Hematopoietic multipotent progenitor cell treated with erythropoietin and hydrocortisone succinate and interleukin-3 and kit ligand, for 15 days (in vitro differentiated cells): ENCODE results near the gene CTDP1.
"Not testable (repeated sequence)": the region's sequence is repeated elsewhere in the genome, so short reads cannot be mapped to it uniquely, and the experiment has no call there.

Experiments used
- DNase-seq: peaks from one replicate; pipeline ENCODE4 v3.0.0-alpha.2; 2015; ENCODE audit warnings: low spot score

Gene CTDP1

GRCh38 chr18:79702906-79703305 is 23.3 kb downstream of the CTDP1 start:
- DNase-seq: no peak

GRCh38 chr18:79704631-79705030 is 25.0 kb downstream of the CTDP1 start:
- no peak for DNase-seq

- DNase-seq: no peak
Measured at GRCh38 chr18:79705272-79705671, 25.7 kb downstream of the CTDP1 start.

DNA sequence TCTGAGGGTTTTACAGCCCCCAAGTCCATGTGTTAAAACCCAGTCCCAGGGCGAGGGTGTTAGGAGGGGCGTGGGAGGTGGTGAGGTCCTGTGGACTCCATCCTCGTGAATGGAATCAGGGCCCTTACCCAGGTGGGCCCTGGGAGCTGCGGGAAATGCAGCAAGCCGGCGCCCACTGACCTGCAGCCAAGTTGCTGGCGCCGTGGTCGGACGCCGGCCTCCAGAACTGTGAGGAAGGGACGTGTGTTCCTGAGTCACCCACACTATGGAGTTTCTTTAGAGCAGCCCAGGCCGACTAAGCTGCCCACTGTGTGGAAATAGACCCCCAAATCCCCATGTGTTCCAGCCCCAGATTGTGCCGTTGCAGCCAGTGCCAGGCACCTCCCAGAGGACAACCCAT is 26.4 kb downstream of the CTDP1 start:
- DNase-seq: no peak

GRCh38 chr18:79706658-79707057 is 27.1 kb downstream of the CTDP1 start:
- DNase-seq: no peak

- no peak for DNase-seq
Measured at GRCh38 chr18:79707239-79707638, 27.6 kb downstream of the CTDP1 start.

DNA sequence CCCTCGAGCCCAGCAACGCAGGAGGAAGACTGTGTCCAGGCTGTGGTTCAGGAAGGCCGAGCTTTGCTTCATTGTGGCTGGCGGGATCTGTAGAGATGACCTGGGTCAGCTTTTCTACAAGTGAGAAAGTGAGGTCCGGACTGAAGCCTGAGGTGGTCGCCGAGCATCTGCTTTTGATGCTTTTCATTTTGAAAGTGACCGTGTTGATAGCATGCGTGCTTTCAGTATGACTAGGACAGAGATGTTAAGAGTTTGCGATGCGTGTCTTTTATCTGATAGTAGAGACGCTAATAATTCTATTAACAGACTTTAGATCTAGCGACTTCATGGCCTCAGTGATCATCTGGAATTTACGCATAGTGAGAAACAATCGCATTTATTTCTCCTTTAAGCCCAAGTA is 28.1 kb downstream of the CTDP1 start:
- no peak for DNase-seq

DNA sequence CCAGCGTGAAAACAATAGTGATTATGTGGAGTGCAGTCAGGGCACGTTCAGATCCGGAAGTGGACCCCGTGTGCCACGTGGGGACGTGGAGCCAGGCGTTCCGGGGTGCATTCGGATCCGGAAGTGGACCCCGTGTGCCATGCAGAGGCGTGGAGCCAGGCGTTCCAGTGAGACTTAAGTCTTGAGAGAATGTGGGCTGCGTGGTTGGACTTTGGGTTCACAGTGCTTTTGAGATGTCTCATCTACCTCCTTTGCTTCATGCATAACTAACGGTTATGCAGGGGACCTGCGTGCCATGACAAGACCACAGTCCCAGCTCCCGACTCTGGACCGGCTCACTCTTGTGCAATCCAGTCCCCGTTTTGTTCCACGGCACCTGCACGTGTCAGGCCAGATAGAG is 28.8 kb downstream of the CTDP1 start:
- no peak for DNase-seq

DNA sequence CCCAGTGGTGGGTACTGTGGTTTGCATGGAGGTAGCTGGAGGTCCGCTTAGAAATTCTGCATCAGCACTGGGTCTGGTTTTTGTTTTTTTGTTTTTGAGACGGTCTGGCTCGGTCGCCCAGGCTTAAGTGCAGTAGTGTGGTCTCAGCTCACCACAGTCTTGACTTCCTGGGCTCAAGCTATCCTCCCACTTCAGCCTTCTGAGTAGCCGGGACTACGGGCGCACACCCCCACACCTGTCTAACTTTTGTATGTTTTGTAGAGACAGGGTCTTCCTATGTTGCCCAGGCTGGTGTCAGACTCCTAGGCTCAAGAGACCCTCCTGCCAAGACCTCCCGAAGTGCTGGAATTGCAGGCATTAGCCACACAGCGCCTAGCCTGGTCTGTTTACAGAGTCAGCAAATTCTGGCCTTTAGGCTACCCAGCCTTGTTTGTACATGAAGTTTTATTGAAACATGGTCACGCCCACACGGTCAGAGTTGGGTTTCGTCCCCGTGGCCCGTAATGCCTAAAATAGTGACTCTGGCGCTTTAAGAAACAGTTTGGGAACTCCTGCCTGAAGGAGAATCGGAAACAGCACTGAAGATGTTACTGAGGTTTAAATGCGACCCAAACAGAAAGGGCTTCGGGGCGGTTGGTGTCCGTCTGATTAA is 32.7 kb downstream of the CTDP1 start:
- DNase-seq: no peak

DNA sequence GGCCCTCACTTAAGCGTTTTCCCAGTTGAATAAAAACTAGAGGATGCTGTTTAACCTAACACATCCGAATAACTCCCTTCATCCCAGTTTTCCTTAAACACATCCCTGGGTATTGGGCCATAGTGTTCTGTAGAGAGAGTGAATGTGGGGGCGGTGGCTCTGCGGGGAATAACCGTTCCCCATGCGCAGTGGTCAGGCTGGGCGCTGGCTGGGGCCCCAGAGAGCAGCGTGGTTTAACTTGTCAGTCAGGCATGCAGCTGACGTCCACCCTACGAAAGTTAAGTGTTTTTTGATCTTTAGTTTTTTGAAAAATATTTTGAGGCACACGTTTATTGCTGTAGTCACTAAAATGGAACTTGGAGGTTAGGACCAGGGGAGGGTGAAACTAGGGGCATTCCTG is 33.7 kb downstream of the CTDP1 start:
- DNase-seq: no peak

DNA sequence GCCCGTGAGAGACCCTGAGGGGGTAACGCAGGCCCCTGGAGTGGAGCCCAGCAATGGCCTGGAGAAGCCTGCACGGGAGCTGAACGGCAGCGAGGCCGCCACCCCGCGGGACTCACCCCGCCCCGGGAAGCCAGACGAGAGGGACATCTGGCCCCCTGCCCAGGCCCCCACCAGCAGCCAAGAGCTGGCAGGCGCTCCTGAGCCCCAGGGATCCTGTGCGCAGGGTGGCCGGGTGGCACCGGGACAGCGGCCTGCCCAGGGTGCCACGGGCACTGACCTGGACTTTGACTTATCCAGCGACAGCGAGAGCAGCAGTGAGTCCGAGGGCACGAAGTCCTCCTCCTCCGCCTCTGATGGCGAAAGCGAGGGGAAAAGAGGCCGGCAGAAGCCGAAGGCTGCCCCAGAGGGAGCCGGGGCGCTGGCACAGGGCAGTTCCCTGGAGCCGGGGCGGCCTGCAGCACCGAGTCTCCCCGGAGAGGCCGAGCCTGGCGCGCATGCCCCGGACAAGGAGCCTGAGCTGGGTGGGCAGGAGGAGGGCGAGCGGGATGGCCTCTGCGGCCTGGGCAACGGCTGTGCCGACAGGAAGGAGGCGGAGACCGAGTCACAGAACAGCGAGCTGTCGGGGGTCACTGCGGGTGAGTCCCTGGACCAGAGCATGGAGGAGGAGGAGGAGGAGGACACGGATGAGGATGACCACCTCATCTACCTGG is 35.1 kb downstream of the CTDP1 start:
- no peak for DNase-seq

DNA sequence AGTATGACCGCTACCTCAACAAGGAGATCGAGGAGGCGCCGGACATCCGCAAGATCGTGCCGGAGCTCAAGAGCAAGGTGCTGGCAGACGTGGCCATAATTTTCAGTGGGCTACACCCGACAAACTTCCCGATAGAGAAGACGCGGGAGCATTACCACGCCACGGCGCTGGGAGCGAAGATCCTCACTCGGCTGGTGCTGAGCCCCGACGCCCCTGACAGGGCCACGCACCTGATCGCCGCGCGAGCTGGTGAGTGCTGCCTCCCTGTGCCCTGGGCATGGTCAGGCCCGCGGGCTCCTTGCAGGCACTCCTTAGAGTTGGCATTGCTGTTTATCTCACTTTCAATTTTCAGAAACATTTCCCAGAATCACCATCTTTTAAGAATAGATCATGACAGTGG is 35.7 kb downstream of the CTDP1 start:
- DNase-seq: no peak

DNA sequence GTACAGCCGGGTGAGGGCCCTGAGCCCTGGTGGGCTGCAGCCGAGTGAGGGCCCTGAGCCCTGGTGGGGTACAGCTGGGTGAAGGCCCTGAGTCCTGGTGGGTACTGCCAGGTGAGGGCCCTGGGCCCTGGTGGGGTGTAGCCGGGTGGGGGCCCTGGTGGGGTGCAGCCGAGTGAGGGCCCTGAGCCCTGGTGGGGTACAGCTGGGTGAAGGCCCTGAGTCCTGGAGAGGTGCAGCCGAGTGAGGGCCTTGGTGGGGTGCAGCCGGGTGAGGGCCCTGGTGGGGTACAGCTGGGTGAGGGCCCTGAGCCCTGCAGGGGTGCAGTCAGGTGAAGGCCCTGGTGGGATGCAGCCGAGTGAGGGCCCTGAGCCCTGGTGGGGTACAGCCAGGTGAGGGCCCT is 37.5 kb downstream of the CTDP1 start:
- DNase-seq: no peak

DNA sequence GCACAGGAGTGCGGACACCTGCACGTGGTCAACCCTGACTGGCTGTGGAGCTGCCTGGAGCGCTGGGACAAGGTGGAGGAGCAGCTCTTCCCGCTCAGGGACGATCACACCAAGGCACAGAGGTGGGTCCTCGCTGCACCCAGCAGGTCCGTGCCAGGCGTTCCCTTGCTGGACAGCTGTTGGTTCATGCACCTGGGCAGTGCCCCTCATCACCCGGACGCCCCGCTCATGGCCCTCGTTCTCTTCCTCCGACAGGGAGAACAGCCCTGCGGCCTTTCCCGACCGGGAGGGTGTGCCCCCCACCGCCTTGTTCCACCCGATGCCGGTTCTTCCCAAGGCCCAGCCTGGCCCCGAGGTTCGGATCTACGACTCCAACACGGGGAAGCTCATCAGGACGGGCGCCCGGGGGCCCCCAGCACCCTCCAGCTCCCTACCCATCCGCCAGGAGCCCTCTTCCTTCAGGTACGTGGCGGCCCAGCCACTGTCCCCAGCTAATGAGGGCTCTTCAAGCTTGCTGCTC is 38.0 kb downstream of the CTDP1 start:
- DNase-seq: no peak

- DNase-seq: no peak
Measured at GRCh38 chr18:79718126-79718525, 38.5 kb downstream of the CTDP1 start.

DNA sequence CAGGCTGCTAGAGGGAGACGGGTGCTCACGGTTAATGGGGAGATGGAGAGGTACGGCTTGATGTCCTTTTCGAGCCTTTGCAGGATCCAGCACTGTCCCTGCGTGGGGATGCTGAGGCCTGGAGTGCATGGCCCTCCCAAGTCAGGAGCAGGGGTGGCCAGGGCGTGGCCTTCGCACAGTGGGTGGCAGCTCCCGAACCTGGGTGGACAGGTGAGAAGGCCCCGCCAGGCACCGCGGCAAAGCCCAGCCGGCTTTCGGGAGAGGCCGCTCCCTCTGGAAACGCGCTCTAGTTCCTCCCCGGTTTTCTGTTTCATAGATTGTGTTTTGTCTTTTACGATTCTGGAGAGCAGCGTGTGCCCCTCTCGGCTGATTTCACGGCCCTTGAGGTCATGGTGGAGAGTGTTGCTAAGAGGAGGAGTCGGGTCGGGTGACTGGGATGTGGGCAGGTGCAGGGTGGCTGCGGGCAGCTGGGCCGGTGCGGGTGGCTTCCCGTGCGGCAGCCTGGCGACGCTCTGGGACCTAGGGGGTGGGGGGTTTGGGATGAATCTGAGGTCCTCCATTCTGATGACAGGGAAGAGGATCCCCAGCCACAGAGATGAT is 39.4 kb downstream of the CTDP1 start:
- no peak for DNase-seq

DNA sequence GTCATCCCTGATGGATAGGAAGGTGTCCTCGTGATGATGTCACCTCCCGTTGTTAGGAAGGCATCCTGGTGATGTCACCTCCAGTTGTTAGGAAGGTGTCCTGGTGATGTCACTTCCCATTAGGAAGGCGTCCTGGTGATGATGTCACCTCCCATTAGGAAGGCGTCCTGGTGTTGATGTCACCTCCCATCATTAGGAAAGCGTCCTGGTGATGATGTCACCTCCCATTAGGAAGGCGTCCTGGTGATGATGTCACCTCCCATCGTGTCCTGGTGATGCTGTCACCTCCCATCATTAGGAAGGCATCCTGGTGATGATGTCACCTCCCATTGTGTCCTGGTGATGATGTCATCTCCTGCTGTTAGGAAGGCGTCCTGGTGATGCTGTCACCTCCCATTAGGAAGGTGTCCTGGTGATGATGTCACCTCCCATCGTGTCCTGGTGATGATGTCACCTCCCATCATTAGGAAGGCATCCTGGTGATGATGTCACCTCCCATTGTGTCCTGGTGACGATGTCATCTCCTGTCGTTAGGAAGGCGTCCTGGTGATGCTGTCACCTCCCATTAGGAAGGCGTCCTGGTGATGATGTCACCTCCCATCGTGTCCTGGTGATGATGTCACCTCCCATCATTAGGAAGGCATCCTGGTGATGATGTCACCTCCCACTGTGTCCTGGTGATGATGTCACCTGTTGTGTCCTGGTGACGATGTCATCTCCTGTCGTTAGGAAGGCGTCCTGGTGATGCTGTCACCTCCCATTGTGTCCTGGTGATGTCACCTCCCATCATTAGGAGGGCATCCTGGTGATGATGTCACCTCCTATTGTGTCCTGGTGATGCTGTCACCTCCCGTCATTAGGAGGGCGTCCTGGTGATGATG is 40.1 kb downstream of the CTDP1 start:
- DNase-seq: not testable (repeated sequence)

DNA sequence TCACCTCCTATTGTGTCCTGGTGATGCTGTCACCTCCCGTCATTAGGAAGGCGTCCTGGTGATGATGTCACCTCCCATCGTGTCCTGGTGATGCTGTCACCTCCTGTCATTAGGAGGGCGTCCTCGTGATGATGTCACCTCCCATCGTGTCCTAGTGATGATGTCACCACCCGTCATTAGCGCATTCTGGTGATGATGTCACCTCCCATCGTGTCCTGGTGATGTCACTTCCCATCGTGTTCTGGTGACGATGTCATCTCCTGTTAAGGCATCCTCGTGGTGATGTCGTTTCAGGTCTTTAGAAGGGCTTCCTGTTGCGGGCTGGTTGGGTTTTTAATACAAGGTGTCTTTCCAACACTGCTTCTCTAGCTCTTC is 40.7 kb downstream of the CTDP1 start:
- DNase-seq: no peak

DNA sequence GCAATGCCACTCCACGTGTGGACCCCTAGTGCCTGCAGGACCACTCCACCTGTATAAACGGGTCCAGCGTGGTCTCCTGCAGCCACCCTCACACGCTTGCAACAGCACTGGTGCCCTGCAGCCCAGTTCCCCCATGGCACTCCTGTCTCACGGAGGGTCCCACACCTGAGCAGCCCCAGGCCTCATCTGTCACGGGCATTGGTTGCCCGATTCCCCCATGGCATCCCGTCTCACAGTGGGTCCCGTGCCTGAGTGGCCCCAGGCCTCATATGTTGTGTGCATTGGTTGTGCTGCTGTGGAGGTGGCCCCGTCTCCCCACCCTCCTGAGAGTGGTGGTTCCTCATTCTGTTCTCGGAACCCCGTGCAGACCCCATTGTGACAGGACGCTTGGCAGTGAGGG is 43.4 kb downstream of the CTDP1 start:
- DNase-seq: no peak

DNA sequence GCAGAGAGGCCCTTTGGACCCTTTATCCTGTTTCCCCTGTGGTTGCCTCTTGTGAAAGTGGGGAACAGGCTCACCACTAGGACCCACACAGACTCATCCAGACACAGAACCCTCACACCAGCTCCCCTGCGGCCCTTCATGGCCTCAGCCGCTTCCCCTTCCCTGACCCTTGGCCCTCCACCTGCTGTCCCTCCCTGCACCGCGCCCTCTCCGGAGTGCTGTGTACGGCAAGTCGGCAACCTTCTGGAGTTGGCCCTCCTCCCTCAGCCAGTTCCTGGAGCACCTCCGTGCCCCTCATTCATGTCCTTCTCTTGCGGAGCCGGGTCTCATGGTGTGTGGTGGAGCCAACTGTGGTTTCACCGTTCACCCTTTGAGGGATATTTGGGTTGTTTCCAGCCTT is 44.0 kb downstream of the CTDP1 start:
- DNase-seq: no peak

DNA sequence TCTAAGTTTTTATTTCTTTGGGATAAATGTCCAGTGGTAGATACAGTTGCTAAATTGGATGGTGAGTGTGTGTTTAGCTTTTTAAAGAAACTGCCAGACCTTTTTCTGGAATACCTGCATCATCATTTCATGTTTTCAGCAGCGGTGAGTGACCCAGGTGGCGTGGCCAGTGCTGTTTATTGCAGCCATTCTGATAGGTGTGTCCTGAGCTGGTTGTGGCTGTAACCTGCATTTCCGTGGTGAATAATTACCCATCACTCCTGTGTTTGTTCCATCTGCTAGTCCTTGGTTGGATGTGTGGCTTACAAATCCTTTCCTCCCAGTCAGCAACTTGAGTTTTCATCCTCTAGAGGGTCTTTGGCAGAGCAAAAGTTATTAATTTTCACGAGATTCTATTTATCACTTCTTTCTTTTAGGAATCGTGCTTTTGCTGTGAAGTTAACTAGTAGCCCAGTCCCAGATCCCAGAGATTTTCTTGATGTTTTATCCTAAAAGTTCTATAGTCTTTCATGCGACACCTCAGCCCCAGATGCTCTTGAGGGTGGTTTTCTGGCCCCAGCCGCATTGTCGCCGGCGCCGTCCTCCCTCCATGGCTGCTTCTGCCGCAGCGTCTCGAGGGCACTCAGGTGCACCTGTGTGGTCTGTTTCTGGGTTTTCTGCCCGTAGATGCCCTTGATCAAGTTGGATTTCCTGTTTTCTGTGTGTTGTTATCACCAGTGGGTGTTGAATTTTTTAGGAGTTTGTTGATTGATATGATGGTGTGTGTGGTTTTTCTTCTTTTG is 44.9 kb downstream of the CTDP1 start:
- no peak for DNase-seq

- DNase-seq: no peak
Measured at GRCh38 chr18:79725486-79725885, 45.9 kb downstream of the CTDP1 start.
